ENCODE data around the gene GPR161. TPM values are rescaled to one million over a fixed set of nuclear protein-coding genes. Genes with fewer than 3 reads are reported as not detected.

GPR161 gene, protein sequence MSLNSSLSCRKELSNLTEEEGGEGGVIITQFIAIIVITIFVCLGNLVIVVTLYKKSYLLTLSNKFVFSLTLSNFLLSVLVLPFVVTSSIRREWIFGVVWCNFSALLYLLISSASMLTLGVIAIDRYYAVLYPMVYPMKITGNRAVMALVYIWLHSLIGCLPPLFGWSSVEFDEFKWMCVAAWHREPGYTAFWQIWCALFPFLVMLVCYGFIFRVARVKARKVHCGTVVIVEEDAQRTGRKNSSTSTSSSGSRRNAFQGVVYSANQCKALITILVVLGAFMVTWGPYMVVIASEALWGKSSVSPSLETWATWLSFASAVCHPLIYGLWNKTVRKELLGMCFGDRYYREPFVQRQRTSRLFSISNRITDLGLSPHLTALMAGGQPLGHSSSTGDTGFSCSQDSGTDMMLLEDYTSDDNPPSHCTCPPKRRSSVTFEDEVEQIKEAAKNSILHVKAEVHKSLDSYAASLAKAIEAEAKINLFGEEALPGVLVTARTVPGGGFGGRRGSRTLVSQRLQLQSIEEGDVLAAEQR
- total RNA-seq: 4.0 and 7.8 TPM in 2 replicates

DNA sequence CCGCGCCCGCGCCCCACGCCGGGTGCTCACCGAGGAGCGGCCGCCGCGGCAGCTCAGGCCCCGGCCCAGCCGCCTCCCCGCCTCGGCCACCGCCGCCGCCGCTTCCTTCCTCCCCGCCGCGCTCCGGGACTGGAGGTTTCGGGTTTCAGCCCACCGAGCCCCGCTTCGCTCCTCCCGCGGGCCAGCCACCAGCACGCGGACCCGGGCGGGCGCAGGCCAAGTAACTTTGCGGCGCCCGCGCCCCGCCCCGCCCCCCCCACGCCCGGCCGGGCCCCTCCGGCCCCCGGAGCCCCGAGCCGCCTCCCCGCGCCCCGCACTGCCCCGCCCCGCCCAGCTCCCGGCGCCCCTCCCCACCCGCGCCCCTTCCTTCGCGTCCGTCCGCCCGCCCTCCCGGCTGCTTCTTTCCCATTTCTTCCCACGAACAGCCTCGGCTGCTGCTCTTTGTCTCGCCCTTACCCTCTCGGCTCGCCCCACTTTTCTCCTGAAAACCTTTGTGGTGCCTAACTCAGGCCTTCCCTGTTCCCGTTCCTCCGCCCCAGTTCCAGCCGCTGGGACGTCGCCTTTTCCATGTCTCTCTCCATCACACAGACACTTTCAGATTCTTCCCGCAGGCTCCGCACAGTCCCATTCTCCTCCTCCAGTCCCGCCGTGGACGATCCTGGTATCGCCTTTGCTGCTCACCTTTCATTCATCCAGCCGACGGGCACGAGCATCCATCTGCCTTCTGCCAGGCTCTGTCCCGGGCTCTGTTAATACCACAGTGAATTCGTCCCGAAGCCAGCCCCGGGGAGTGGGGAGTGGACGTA lies at the start of gene GPR161:
Gene GPR161, minus strand, starts transcription at position 222 of the 806 bp plus-strand sequence. CDS start 32,080 bp downstream, outside the sequence.

DNA sequence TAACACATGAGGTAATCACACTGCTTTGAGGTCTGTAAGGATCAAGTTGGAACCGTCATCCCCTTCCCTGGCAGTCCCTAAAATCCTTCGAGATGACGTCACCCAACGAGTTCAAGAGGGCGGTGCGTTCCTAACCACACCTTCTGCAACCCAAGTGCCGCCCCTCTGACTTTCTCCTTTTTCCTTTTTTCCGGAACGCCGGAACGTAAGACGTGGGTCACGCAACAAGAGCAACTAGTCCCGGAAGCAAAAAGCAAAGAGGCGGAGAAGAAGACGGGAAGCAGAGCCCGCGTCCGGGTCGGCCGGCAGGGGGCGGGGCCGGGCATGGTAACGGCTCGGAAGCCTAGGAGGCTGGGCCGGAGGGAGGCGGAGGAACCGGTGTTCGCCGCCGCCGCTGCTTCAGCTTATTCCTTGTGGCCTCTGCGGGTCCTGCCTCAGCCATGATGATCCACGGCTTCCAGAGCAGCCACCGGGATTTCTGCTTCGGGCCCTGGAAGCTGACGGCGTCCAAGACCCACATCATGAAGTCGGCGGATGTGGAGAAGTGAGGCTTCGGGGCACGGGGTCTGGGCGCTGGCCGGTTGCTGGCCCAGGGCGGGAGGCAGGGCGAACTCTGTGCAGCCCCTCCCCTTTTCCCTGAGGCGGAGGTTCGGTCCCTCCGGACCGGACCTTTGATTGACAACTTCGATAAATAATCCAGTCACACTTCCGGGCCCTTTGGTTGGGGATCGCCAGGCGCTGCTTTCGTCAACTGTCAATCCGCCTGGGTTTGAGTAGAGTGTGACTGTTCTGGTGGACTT lies 42.1 kb upstream of the GPR161 start, which contains the start of gene TIPRL:
Gene TIPRL, plus strand, starts transcription at position 325 of the 800 bp plus-strand sequence. Its CDS starts 116 bp downstream, at position 441.

Other genes with a start within 250 kb of the GPR161 start
- gene ADCY10, start 222.8 kb downstream of the GPR161 start, total RNA-seq: under 0.01 and 0.39 TPM in 2 replicates
- gene DCAF6, start 200.2 kb downstream of the GPR161 start, total RNA-seq: 54.0 and 56.5 TPM in 2 replicates
- gene MPC2, start 199.9 kb downstream of the GPR161 start, total RNA-seq: 21.5 and 26.5 TPM in 2 replicates
- 27.6 and 31.3 TPM in 2 replicates for gene TIPRL, start 42.0 kb upstream of the GPR161 start, total RNA-seq
- 32.6 and 35.3 TPM in 2 replicates for gene SFT2D2, start 89.1 kb upstream of the GPR161 start, total RNA-seq
- 0.59 and 0.73 TPM in 2 replicates for gene TBX19, start 143.9 kb upstream of the GPR161 start, total RNA-seq

Data from subcutaneous preadipocyte (primary cell).